Right atrium auricular region (tissue), 2 donors: ENCODE measurements around the gene MSL3. TPM values are rescaled to one million over a fixed set of nuclear protein-coding genes. Genes with fewer than 3 reads are reported as not detected.

Experiments used
- DNase-seq: peaks from one replicate; pipeline ENCODE4 v3.0.0-alpha.2; 2019; ENCODE audit warnings: low spot score
- H3K27ac ChIP-seq, 2 donors: fragments of 200-600 bp; sonication (generic); 1 replicate in 1 of 2; 2 replicates in 1 of 2; pipeline ENCODE4 v1.5.1; 2016 to 2019
- H3K27me3 ChIP-seq, 2 donors: fragments of 200-600 bp; sonication (generic); one replicate each; pipeline versions ENCODE4 v1.5.1 to v1.6.0; 2017 to 2019
- H3K36me3 ChIP-seq: fragments of 200-600 bp; sonication (generic); one replicate; pipeline ENCODE4 v1.5.1; 2016
- H3K4me1 ChIP-seq, 2 donors: fragments of 200-600 bp; sonication (generic); one replicate each; pipeline versions ENCODE4 v1.5.1 to v1.6.0; 2017 to 2019
- H3K4me3 ChIP-seq, 2 donors: fragments of 200-600 bp; sonication (generic); 1 replicate in 1 of 2; 2 replicates in 1 of 2; pipeline ENCODE4 v1.5.1; 2017 to 2019; ENCODE audit warnings: mild to moderate bottlenecking in 1 of 2, moderate library complexity in 1 of 2
- H3K9me3 ChIP-seq, 2 donors: fragments of 200-600 bp; sonication (generic); one replicate each; pipeline ENCODE4 v1.5.1; 2019
- total RNA-seq, 2 donors: library from RNA; depleted of rRNA; stranded (reverse); fragments of >200 nt; gene quantifications; one replicate each; pipeline ENCODE4 v1.1.0, GENCODE V29; 2016
- TF ChIP-seq, protein P1 (sequence below), 2 donors: fragments of 200-600 bp; sonication (generic); IDR thresholded peaks; one replicate each; pipeline ENCODE4 v1.5.1; 2019; ENCODE audit warnings: antibody characterized with exemption in 2 of 2

MSL3 gene
- total RNA-seq, 2 donors from 2014 or later, result 11.4 to 13.2 TPM

- no peak overlapping the region for H3K4me3 ChIP-seq
- TF ChIP-seq, protein P1, sequence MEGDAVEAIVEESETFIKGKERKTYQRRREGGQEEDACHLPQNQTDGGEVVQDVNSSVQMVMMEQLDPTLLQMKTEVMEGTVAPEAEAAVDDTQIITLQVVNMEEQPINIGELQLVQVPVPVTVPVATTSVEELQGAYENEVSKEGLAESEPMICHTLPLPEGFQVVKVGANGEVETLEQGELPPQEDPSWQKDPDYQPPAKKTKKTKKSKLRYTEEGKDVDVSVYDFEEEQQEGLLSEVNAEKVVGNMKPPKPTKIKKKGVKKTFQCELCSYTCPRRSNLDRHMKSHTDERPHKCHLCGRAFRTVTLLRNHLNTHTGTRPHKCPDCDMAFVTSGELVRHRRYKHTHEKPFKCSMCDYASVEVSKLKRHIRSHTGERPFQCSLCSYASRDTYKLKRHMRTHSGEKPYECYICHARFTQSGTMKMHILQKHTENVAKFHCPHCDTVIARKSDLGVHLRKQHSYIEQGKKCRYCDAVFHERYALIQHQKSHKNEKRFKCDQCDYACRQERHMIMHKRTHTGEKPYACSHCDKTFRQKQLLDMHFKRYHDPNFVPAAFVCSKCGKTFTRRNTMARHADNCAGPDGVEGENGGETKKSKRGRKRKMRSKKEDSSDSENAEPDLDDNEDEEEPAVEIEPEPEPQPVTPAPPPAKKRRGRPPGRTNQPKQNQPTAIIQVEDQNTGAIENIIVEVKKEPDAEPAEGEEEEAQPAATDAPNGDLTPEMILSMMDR (IDR thresholded peaks at IDR 0.05), result no peak
- H3K4me1 ChIP-seq, result no peaks in the 10 kb centered on the region
- H3K9me3 ChIP-seq, result no peaks in the 10 kb centered on the region
- DNase-seq, result no peak
- H3K27ac ChIP-seq, result no peak overlapping the region
- no peaks in the 10 kb centered on the region for H3K27me3 ChIP-seq
- H3K36me3 ChIP-seq, result no peaks in the 10 kb centered on the region
These were observed 24.4 kb upstream of the MSL3 start for GRCh38 chrX:11733614-11734013.

- H3K36me3 ChIP-seq, result no peaks in the 10 kb centered on the region
- no peak for DNase-seq
- no peaks in the 10 kb centered on the region for H3K9me3 ChIP-seq
- H3K27ac ChIP-seq, result no peak overlapping the region
- TF ChIP-seq, protein P1 (IDR thresholded peaks at IDR 0.05), result no peak
- no peaks in the 10 kb centered on the region for H3K4me1 ChIP-seq
- H3K4me3 ChIP-seq, result no peak overlapping the region
- H3K27me3 ChIP-seq, result no peaks in the 10 kb centered on the region
These were observed 18.3 kb upstream of the MSL3 start for GRCh38 chrX:11739776-11740175.

GRCh38 chrX:11740794-11741193 lies 17.2 kb upstream of the MSL3 start:
- TF ChIP-seq, protein P1 (IDR thresholded peaks at IDR 0.05), result no peak
- no peaks in the 10 kb centered on the region for H3K27me3 ChIP-seq
- H3K4me1 ChIP-seq, result no peaks in the 10 kb centered on the region
- no peak for DNase-seq
- no peaks in the 10 kb centered on the region for H3K36me3 ChIP-seq
- no peaks in the 10 kb centered on the region for H3K9me3 ChIP-seq
- no peak overlapping the region for H3K4me3 ChIP-seq
- H3K27ac ChIP-seq, result no peak overlapping the region

- Histone ChIP-seq H3K27me3 (no peaks in the 10 kb centered on the region), H3K4me3 (no peak overlapping the region)
- TF ChIP-seq, protein P1 (IDR thresholded peaks at IDR 0.05), result no peak
These were observed 16.5 kb upstream of the MSL3 start for GRCh38 chrX:11741574-11741973.

DNA sequence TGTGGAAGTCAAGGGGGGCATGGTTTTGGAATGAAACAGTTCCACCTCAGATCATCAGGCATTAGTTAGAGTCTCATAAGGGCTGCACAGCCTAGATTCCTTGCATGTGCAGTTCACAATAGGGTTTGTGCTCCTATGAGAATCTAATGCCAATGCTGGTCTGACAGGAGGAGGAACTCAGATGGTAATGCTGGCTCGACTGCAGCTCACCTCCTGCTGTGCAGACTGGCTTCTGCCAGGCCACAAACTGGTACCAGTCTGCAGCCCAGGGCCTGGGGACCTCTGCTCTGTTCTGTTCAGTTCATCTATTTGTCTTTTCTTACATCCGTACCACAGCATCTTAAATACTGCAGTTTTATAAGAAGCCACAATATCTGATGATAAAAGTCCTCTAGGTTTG lies 12.2 kb upstream of the MSL3 start:
- H3K4me3 ChIP-seq, result no peak overlapping the region
- TF ChIP-seq, protein P1 (IDR thresholded peaks at IDR 0.05), result no peak
- no peak for DNase-seq
- no peaks in the 10 kb centered on the region for H3K9me3 ChIP-seq
- no peak overlapping the region for H3K27ac ChIP-seq
- no peaks in the 10 kb centered on the region for H3K27me3 ChIP-seq
- H3K4me1 ChIP-seq, result no peaks in the 10 kb centered on the region
- no peaks in the 10 kb centered on the region for H3K36me3 ChIP-seq

More at GRCh38 chrX:11741574-11741973, 16.5 kb upstream of the MSL3 start:
- H3K27ac ChIP-seq, result no peak overlapping the region
- no peaks in the 10 kb centered on the region for H3K9me3 ChIP-seq
- H3K4me1 ChIP-seq, result no peaks in the 10 kb centered on the region
- no peak for DNase-seq
- no peaks in the 10 kb centered on the region for H3K36me3 ChIP-seq

DNA sequence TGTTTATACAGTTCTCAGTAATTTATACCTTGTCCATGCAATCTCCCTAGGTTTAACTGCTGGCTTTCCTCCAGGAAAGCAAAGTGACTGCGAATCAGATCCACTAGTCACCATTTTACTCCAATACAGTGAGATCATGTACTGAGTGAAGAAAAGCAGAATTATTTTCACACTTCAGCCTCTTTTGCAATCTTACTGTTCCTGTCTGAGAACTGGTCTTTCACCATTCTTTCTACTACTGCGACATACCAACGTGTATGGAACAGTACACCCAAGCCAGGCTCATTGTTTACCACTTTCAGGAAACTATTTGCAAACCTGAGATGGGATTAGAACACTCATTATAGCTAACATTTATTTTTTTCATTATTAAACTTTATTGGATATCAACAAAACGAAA lies 8.0 kb upstream of the MSL3 start:
- Histone ChIP-seq H3K4me3 (no peak overlapping the region), H3K36me3 (no peaks in the 10 kb centered on the region), H3K27ac (no peak overlapping the region), H3K4me1 (no peaks in the 10 kb centered on the region), H3K27me3 (no peaks in the 10 kb centered on the region), H3K9me3 (no peaks in the 10 kb centered on the region)
- TF ChIP-seq, protein P1 (IDR thresholded peaks at IDR 0.05), result no peak
- DNase-seq, result no peak
